ENCODE measurements around the gene BATF2.

GRCh38 chr11:65019824-65020223, 23.1 kb upstream of the BATF2 start:
- no peak for TF ChIP-seq CTCF (IDR thresholded peaks at IDR 0.05)
- no peak for TF ChIP-seq POLR2A (IDR thresholded peaks at IDR 0.05)

Data from lower leg skin (tissue), 3 donors.